HCT116 (cell line): ENCODE measurements around the gene CDK8.

ENCODE experiments used
- CTCF ChIP-seq, 3 experiments: fragments of 200-600 bp in 1 of 3; sonication (generic) in 1 of 3; IDR thresholded peaks in 2 of 3; conservative IDR thresholded peaks in 1 of 3; 2 replicates each; pipeline ENCODE4 v1.5.1; 2012 to 2017; ENCODE audit warnings: low read depth in 2 of 3, low read length in 2 of 3, antibody characterized with exemption in 1 of 3, borderline replicate concordance in 1 of 3, control low read depth in 1 of 3, mild to moderate bottlenecking in 1 of 3, mixed read lengths in 1 of 3, mixed run types in 1 of 3, moderate library complexity in 1 of 3; ENCODE audit not compliant: insufficient read depth in 1 of 3
- EGR1 ChIP-seq: IDR thresholded peaks from 2 replicates; pipeline ENCODE4 v1.6.1; 2012; ENCODE audit warnings: low read depth
- EZH2 ChIP-seq: fragments of 200-600 bp; sonication (generic); IDR thresholded peaks from 2 replicates; pipeline ENCODE4 v1.6.1; 2017; ENCODE audit warnings: antibody characterized with exemption, mixed run types
- MAX ChIP-seq: IDR thresholded peaks from 2 replicates; pipeline ENCODE4 v1.6.1; 2012
- POLR2A ChIP-seq: IDR thresholded peaks from 2 replicates; pipeline ENCODE4 v1.7.0; 2011; ENCODE audit warnings: borderline replicate concordance; ENCODE audit not compliant: insufficient read depth, insufficient read length; ENCODE audit errors: extremely low read depth
- POLR2AphosphoS5 ChIP-seq: IDR thresholded peaks from 2 replicates; pipeline ENCODE4 v1.6.1; 2011; ENCODE audit warnings: mild to moderate bottlenecking, low read depth, low read length, moderate library complexity
- RAD21 ChIP-seq: IDR thresholded peaks from 2 replicates; pipeline ENCODE4 v1.6.1; 2012; ENCODE audit warnings: low read depth, mild to moderate bottlenecking
- REST ChIP-seq: IDR thresholded peaks from 2 replicates; pipeline ENCODE4 v1.6.1; 2012; ENCODE audit warnings: low read depth
- SRF ChIP-seq: IDR thresholded peaks from 2 replicates; pipeline ENCODE4 v1.6.1; 2012; ENCODE audit warnings: low read depth

- TF ChIP-seq CTCF (IDR thresholded peaks at IDR 0.05 in 2 of 3, conservative IDR thresholded peaks at IDR 0.05 in 1 of 3; ENCODE audit: borderline replicate concordance in 1 of 3, insufficient read depth in 1 of 3, low read depth in 2 of 3, low read length in 2 of 3), result no peak
- no peak for TF ChIP-seq RAD21
- no peak for TF ChIP-seq EGR1
- TF ChIP-seq POLR2AphosphoS5, result no peak
- TF ChIP-seq POLR2A, result no peak
- TF ChIP-seq SRF, result no peak
- no peak for TF ChIP-seq MAX
- no peak for TF ChIP-seq REST
- TF ChIP-seq EZH2, result no peak
Observed at GRCh38 chr13:26247011-26247410, 6.9 kb upstream of the CDK8 start.
